ENCODE measurements around the gene SLC39A11. TPM values are rescaled to one million over a fixed set of nuclear protein-coding genes. Genes with fewer than 3 reads are reported as not detected.

SLC39A11 gene
- total and polyA plus RNA-seq, 12 donors, result 7.0 to 91.4 (median 22.7) TPM

DNA sequence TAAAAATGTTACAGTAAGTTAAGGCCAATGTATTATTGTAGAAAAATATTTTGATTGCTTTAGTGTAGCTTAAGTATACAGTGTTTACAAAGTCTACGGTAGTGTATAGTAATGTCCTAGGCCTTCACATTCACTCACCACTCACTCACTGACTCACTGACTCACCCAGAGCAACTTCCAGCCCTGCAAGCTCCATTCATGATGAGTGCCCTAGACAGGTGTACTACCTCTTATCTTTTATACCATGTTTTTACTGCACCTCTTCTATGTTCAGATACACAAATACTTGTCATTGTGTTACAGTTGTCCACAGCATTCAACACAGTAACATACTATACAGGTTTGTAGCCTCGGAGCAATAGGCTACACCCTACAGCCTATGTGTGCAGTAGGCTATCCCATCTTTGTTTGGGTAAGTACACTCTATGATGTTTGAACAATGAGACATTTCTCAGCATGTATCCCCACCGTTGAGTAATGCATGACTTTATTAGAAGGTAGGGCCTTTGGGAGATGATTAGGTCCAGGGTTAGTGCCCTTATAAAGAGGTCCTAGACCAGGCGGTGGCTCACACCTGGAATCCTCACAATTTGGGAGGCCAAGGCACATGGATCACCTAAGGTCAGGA is 117.8 kb downstream of the SLC39A11 start:
- DNase-seq, result no peak
- WGBS, 4 donors, result 88 to 94% (median 90%) methylated on average over 4 of the region's 4 CpGs
- Histone ChIP-seq H3K9me3 (replicated peaks in 1 of 3) (no peaks in the 10 kb centered on the region), H3K27ac (no peak overlapping the region), H3K36me3 (replicated peaks in 1 of 2) (no peaks in the 10 kb centered on the region), H3K27me3 (no peaks in the 10 kb centered on the region), H3K4me1 (replicated peaks in 1 of 2) (peaks cover 6 to 40% of the 10 kb centered on the region in 2 donors), H3K4me3 (no peak overlapping the region)
- intact Hi-C loops (cut with DNase I), result no loop called here
- TF ChIP-seq, protein P1, sequence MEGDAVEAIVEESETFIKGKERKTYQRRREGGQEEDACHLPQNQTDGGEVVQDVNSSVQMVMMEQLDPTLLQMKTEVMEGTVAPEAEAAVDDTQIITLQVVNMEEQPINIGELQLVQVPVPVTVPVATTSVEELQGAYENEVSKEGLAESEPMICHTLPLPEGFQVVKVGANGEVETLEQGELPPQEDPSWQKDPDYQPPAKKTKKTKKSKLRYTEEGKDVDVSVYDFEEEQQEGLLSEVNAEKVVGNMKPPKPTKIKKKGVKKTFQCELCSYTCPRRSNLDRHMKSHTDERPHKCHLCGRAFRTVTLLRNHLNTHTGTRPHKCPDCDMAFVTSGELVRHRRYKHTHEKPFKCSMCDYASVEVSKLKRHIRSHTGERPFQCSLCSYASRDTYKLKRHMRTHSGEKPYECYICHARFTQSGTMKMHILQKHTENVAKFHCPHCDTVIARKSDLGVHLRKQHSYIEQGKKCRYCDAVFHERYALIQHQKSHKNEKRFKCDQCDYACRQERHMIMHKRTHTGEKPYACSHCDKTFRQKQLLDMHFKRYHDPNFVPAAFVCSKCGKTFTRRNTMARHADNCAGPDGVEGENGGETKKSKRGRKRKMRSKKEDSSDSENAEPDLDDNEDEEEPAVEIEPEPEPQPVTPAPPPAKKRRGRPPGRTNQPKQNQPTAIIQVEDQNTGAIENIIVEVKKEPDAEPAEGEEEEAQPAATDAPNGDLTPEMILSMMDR (IDR thresholded peaks at IDR 0.05), result no peak
- no peak for TF ChIP-seq POLR2A (IDR thresholded peaks at IDR 0.05)

DNA sequence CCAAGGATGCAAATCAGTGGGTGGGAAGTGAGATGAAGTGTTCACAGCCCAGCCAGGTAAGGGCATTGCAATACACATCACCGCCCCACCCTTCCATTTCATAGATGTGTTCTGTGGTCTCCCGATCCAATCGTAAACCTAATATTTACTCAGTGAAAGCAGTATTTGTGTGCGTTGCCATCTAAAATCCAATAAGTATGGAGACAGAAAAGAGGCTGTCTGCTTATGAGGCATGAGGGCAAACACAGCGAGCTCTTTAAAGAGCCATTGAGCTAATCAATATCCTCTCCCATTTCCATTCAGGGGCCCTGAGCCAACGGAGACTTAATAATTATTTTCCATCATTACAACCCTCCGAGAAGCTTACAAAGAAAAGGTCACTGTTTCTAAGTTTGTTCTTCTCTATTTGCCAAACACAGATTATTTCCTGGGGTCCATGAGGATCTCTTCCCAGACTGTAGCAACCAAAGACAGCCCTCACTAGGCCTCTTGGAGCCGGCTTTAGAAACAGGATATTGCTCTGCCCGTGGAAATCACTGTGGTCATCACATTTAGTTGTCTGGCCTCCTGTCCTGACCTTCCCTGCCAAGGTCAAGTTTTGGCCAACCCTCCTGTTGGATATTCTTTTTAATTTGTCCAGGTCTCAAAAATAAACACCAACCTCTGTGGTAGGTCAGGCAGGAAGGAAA is 120.1 kb downstream of the SLC39A11 start:
- H3K27me3 ChIP-seq, result no peaks in the 10 kb centered on the region
- no peaks in the 10 kb centered on the region for H3K9me3 ChIP-seq (replicated peaks in 1 of 3)
- intact Hi-C loops (cut with DNase I), result no loop called here
- WGBS, 4 donors, result 85 to 89% (median 88%) methylated on average over 9 of the region's 9 CpGs
- TF ChIP-seq, protein P1 (IDR thresholded peaks at IDR 0.05), result no peak
- H3K4me1 ChIP-seq (replicated peaks in 1 of 2), result peaks cover 6 to 27% of the 10 kb centered on the region in 2 donors
- DNase-seq, result no peak
- no peak overlapping the region for H3K4me3 ChIP-seq
- no peaks in the 10 kb centered on the region for H3K36me3 ChIP-seq (replicated peaks in 1 of 2)
- H3K27ac ChIP-seq, result no peak overlapping the region

DNA sequence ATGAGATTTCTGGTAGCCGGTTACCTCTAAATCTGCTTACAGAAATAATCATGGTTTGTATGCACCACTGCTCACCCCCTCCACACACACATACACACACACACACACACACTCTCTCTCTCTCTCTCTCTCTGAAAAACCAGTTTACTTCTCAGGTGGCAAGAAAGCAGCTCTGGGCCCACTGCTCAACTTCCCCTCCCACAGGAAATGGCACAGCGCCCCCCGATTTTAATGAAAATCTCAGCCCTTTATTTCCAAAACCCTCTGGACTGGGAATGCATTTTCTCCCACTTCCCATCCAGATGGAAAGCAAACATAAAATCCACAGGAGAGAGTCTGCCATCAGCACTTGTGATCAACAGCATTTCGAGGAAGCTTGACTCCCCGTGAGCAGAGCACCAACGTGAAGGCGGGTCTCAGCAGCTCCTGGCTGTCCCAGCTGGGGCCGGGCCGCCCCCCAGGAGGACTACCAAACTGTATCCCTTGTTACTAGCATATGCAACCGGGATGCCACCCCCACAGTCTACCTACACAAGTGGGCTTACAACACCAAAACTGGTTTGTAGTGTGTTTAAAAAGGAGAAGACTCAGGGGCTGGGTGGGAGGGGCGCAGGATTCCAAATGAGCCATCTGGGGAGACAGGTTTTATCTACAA is 121.1 kb downstream of the SLC39A11 start:
- Histone ChIP-seq H3K27me3 (no peaks in the 10 kb centered on the region), H3K27ac (peak overlapping the region in 2 of 5 donors; percentile 67 to 71), H3K4me3 (no peak overlapping the region), H3K9me3 (replicated peaks in 1 of 3) (no peaks in the 10 kb centered on the region), H3K4me1 (replicated peaks in 1 of 2) (peaks cover 0 to 17% of the 10 kb centered on the region in 2 donors), H3K36me3 (replicated peaks in 1 of 2) (no peaks in the 10 kb centered on the region)
- no peak for DNase-seq
- TF ChIP-seq, protein P1 (IDR thresholded peaks at IDR 0.05), result no peak
- no peak for TF ChIP-seq POLR2A (IDR thresholded peaks at IDR 0.05)
- intact Hi-C loops (cut with DNase I), result no loop called here
- 90 to 94% (median 91%) methylated on average over 11 of the region's 11 CpGs for WGBS, 4 donors

DNA sequence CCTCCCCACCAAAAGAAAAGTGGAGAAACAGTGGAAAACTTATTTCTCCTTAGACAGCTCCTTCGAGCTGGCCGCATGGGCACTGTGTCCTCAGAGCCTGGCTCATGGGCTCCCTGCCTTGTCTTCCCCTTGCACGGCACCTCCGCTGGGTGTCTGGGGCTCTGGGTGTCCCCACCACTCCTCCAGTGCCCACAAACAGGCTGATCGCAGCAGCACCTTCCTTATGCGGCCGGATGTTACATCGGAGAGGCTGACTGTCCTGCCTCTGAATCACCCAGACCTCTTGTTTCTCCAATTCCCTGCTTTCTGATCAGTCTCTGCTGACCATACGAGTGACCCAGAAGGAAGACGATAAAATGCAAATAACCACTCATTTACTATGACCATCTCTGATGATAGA is 121.7 kb downstream of the SLC39A11 start:
- peak in 3 of 7 donors; percentile 33 to 60 (median 44) for DNase-seq
- 61 to 78% (median 70%) methylated on average over 3 to 10 of the region's 10 CpGs for WGBS, 4 donors

More for the DNA sequence above, 121.7 kb downstream of the SLC39A11 start:
- peak in 1 of 2 donors; percentile 38 for TF ChIP-seq POLR2A (IDR thresholded peaks at IDR 0.05)
- TF ChIP-seq, protein P1 (IDR thresholded peaks at IDR 0.05), result no peak
- H3K27ac ChIP-seq, result peak overlapping the region in 3 of 5 donors; percentile 15 to 71 (median 67)
- no peak overlapping the region for H3K4me3 ChIP-seq
- peaks cover 0 to 13% of the 10 kb centered on the region in 2 donors for H3K4me1 ChIP-seq (replicated peaks in 1 of 2)
- intact Hi-C loops (cut with DNase I), result no loop called here
- H3K9me3 ChIP-seq (replicated peaks in 1 of 3), result no peaks in the 10 kb centered on the region
- H3K27me3 ChIP-seq, result no peaks in the 10 kb centered on the region
- H3K36me3 ChIP-seq (replicated peaks in 1 of 2), result no peaks in the 10 kb centered on the region
